ENCODE measurements around the gene TUBB8B.
"Not testable (repeated sequence)": the region's sequence is repeated elsewhere in the genome, so short reads cannot be mapped to it uniquely, and the experiment has no call there.

The TUBB8B gene

DNA sequence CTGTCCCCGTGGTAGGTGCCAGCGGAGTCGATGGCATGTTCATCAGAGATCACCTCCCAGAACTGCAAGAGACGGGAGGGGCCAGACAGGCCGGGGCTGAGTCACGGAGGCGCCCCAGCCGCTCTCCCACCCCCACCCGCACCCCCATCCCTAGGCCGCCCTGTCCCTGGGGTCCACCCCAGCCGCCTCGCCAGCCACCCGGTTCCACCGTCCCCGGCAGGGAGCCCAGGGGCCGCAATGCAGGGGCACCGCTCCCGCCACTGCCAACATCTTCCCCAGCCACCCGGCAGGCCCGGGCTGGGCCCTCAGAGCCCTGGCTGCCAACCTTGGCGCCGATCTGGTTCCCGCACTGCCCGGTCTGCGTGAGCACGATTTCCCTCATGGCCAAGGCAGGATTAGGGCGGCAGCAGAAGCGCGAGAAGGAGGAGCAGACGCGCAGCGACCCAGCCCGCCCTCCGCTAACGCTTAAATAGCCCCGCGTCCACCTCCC lies at the start of gene TUBB8B:
Gene TUBB8B (minus strand): TSS at position 440 of the 490 bp plus-strand sequence. CDS start 58 bp downstream, at position 382.
- DNase-seq = not testable (repeated sequence)

DNA sequence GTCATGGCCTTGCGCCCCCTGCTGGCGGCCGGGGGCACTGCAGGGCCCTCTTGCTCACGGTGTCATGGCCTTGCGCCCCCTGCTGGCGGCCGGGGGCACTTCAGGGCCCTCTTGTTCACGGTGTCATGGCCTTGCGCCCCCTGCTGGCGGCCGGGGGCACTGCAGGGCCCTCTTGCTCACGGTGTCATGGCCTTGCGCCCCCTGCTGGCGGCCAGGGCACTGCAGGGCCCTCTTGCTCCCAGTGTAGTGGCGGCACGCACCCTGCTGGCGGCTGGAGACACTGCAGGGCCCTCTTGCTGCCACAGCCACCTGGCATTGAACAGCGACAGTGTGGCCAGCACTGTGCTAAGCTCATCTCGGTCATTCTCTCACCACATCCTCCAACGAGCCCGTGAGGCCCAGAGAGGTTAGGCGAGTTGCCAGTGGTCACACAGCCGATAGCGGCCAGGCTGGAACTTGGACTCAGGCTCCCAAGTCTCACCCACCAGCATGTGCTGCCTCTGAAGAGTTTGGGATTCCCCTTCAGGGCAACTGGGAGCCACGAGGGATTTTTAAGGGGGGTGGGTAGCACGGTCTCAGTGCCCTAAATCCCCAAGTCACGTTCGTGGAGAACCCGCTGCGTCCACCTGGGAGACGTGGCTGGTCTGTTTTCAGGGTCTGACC lies 48.0 kb upstream of the TUBB8B start:
- DNase-seq = not testable (repeated sequence)

DNA sequence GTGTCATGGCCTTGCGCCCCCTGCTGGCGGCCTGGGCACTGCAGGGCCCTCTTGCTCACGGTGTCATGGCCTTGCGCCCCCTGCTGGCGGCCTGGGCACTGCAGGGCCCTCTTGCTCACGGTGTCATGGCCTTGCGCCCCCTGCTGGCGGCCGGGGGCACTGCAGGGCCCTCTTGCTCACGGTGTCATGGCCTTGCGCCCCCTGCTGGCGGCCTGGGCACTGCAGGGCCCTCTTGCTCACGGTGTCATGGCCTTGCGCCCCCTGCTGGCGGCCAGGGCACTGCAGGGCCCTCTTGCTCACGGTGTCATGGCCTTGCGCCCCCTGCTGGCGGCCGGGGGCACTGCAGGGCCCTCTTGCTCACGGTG lies 47.3 kb upstream of the TUBB8B start:
- not testable (repeated sequence) for DNase-seq

DNA sequence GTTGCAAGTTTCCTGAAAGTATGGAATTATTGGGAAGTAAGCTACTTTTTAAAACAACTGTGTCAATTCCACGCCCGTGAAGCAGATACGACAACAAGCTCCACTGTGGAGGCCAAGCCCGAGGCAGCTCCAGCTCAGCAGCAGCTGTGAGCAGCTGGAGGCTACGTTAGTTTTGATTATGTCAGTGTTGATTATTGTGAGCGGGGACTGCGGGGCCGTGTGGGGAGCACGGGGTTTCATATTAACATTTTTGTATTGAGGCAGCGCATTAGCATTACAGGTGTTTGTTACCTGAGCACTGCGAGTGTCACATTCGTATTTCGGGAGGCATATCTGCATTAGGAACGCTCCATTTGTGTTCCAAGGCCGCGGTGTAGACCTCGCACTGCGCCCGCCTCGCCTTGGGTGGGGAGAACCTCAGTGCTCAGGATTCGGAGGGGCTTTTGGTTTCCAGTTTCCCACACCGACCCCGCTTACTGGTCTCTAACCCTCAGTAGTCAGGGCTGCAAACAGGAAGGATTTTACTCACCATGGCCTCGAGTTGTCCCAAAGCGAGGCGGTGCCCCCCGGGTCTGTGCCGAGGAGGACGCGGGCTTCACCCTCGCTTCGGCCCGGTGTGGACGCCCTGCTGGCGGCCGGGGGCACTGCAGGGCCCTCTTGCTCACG lies 46.8 kb upstream of the TUBB8B start:
- DNase-seq = not testable (repeated sequence)

DNA sequence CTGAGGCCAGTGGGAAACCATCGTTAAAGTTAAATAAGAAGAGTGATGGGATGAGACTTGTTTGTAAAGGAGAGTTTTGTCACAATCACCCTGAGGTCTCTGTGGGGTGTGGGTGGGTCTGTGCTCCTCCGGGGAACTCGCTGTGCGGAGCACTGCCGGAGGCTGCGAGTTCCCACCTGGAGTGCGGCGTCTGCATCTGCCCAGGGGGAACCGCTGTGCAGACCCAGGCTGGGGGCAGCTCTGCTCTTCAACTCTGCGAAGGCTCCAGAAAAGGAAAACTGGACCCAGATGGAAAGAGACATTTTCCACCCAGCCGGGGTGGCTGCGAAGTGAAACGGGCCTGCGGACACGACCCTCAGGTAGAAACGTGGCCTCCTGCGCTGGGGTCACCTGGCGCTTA lies 46.2 kb upstream of the TUBB8B start:
- not testable (repeated sequence) for DNase-seq

DNA sequence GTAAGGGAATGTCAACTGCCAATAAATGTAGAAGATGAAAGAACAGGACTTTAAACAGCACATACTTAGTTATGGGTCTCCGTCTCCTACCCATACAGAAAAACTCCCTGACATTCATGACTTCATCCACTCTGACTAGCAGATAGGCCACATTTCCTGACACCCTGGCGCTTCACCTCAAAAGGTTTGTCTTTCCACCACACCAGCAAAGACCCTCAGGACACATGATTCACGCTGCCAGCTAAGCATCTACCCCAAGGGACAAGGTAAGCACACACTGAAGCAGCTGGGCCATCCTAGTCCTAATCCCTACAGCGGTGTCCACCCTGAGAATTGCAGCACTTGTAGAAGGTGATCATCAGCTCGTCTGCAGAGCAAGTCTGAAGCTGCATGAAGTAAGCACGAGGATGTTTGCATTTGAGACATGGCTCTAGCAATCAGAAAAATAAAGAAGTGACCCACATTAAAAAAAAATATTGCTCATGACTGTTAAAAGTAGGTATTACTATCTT lies 44.5 kb upstream of the TUBB8B start:
- DNase-seq = not testable (repeated sequence)

DNA sequence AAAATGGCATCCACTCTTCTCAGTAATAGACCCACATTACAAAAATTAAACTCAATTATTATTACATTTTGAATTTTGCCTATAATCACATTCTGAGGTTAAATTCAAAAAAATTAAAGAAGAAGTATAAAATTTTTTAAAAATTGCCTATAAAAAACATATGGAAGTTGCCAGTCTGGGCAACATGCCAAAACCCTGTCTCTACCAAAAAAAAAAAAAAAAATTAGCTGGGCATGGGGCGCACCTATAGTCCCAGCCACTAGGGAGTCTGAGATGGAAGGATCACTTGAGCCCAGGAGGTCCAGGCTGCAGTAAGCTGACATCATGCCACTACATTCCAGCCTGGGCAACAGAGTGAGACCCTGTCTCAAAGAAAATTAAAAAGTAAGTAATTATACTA lies 42.1 kb upstream of the TUBB8B start:
- not testable (repeated sequence) for DNase-seq

DNA sequence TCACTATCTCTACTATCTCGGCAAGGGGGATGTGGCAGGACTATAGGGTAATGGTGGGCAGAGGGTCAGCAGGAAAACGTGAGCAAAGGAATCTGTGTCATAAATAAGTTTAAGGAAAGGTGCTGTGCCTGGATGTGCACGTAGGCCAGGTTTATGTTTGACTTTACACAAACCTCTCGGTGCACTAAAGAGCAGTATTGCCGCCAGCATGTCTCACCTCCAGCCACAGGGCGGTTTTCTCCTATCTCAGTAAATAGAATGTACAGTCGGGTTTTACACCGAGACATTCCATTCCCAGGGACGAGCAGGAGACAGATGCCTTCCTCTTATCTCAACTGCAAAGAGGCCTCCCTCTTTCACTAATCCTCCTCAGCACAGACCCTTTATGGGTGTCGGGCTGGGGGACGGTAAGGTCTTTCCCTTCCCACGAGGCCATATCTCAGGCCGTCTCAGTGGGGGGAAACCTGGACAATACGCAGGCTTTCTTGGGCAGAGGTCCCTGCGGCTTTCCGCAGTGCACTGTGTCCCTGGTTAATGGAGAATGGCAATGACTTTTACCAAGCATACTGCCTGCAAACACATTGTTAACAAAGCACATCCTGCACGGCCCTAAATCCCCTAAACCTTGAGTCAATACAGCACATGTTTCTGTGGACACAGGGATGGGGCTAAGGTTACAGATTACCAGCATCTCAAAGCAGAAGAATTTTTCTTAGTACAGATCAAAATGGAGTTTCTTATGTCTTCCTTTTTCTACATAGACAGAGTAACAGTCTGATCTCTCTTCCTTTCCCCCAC lies 41.2 kb upstream of the TUBB8B start:
- DNase-seq = not testable (repeated sequence)

DNA sequence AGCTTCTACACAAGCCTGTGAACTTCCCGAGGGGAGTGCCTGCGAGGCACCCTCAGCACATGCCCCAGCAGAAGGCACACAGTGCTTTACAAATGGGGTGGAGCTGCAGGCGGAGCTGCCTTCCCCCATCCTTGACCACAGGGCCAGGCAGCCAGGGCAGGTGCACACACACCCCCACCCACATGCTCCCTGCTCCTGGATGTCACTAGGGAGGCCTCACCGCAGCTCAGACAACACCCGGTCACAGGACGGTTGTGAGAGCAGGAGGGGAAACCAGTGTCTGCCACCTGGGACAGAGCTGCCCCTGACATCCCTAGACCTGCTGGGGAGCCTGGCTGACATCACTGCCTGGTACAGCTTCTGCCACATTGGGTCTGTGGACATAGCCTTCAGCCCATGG lies 39.7 kb upstream of the TUBB8B start:
- DNase-seq = not testable (repeated sequence)

DNA sequence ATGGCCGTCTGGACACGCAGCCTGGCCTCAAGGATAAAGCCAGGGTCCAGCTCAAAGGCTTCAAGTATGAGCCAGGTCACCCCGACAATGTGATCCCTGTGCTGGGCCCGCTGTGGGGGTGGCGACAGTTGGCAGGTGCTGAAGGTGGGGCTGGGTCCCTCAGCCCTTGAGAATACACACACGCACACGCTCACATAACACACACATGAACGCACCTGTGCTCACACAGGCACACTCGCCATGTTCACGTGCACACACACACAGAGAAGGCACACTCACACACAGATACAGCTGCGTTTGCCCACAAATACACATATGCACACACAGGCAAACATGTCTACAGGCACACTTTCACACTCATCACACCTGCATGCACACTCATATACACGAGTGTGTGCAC lies 35.4 kb upstream of the TUBB8B start:
- DNase-seq = not testable (repeated sequence)

DNA sequence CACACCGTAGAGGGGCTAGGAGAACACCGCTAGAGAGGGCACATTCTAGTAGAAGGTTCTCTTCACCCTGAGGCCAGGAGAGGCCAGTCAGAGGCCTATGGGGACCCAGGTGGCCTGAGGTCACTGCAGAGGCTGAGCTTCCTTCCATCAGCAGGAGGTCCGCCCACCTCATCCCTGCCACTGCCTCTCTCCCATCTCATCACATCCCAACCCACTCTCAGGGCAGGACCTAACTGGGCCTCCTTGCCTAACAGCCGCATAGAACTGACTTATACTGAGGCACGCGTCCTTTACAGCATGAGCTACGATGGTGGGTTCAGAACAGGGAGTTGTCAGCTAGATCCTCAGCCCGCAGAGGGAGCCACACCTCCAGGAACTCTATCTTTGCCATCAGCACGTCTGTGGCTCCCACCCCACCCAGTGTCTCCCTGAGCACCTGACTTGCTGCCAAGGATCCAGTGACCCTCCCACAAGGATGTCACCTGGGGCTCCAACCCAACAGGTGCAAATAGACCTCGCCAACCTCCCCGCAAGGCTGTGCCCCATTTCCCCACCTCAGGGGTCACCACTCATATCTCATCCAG lies 33.3 kb upstream of the TUBB8B start:
- not testable (repeated sequence) for DNase-seq

DNA sequence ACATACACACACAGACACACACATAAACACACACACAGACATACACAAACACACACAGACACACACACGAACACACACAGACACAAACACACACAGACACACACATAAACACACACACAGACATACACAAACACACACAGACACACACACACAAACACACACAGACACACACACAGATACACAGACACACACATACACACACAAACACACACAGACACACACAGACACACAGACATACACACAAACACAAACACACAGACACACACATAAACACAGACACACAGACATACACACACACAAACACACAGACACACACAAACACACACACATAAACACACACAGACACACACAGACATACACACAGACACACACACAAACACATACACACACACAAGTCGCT lies 31.5 kb upstream of the TUBB8B start:
- DNase-seq = not testable (repeated sequence)

DNA sequence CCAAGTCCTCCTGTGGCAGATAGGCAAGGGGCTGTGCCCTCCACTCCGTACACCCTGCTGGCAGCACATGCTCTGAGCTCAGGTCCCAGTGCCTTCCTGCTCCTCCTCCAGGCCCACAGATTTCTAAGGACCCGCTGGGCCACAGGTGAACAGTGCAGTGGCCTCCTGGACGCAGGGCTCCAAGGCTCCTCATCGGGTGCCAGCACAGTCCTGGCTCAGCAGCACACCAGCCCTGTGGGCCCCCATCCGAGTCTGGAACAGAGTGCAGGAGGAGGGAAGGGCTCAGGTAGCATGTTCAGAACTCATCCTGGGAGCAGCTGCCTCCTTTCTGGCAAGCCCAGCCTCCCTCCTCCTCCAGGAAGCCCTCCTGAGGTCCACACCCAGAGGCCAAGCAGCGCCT lies 30.8 kb upstream of the TUBB8B start:
- DNase-seq = not testable (repeated sequence)

DNA sequence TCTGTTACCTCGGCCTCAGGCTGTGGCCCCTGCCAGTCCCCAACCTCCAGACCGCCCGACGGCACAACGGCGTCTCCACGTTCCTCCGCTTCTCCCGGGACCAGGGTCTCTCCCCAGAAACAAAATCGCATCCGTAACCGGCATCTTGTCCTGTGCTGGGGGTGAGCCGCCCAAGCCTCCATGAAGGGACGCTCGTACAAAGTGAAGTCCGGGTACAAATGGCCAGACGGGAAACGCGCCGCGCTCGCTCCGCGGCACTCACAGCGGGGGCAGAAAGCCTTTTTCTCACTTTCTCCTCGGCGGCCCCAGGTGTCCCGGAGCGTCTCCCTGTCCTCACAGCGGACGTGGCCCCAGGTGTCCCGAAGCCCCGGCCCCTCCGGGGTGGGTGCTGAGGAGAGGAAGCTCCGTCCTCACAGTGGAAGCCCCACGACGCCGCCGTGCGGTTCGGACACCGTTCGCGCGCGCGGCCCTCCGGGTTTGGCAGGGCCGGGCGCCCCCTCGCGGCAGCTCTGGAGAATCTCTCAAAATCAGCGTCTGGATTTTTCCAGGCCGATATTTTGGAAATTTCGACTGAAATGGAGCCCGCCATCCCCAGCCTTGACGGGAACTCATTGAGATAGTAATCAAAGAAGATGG lies 26.2 kb upstream of the TUBB8B start:
- not testable (repeated sequence) for DNase-seq

DNA sequence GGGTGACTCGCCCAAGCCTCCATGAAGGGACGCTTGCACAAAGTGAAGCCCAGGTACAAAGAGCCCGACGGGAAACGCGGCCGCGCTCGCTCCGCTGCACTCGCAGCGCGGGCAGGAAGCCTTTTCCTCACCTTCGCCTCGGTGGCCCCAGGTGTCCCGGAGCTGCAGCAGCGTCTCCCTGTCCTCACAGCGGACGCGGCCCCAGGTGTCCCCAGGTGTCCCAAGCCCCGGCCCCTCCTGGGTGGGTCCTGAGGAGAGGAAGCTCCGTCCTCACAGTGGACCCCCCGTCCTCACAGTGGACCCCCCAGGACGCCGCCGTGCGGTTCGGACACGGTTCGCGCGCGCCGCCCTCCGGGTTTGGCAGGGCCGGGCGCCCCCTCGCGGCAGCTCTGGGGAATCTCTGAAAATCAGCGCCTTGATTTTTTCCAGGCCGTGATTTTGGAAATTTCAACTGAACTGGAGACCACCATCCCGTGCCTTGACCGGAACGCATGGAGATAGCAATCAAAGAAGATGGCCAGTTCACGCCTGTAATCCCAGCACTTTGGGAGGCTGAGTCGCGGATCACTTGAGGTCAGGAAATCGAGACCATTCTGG lies 23.9 kb upstream of the TUBB8B start:
- not testable (repeated sequence) for DNase-seq

DNA sequence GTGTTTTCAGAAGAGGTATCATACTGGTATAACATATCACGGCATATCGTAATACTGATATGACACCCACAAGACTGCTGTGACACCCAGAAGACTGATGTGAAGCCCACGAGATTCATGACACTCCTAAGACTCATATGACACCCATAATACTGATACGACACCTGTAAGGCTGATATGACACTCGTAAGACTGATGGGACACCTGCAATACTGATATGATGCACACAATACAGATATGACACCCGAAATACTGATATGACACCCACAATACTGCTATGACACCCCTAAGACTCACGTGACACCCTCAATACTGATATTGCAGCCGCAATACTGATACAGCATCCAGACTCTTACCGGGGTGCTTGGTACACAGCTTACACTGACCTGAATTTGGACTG lies 18.3 kb upstream of the TUBB8B start:
- not testable (repeated sequence) for DNase-seq

DNA sequence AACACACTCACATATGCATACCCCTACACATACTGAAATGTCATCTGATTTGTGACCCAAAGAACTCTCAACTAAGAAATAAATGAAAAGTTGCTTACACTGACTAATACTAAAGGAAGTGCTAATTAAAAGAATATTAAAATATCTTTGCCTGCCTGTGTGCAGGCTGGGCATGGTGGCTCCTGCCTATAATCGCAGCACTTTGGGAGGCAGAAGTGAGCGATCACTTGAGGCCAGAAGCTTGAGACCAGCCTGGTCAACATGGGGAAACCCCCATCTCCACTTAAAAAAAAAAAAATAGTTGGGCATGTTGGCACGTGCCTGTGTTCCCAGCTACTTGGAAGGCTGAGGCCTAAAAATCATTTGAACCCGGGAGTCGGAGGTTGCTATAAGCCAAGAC lies 14.9 kb upstream of the TUBB8B start:
- not testable (repeated sequence) for DNase-seq

DNA sequence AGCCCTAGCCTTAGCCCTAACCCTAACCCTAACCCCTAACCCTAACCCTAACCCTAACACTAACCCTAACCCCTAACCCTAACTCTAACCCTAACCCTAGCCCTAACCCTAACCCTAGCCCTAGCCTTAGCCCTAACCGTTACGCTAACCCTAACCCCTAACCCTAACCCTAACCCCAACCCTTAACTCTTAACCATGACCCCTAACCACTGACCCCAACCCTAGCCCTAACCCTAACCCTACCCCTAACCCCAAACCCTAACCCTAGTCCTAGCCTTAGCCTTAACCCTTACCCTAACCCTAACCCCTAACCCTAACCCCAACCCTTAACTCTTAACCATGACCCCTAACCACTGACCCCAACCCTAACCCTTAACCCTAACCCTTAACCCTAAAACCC lies 14.2 kb upstream of the TUBB8B start:
- DNase-seq = not testable (repeated sequence)

DNA sequence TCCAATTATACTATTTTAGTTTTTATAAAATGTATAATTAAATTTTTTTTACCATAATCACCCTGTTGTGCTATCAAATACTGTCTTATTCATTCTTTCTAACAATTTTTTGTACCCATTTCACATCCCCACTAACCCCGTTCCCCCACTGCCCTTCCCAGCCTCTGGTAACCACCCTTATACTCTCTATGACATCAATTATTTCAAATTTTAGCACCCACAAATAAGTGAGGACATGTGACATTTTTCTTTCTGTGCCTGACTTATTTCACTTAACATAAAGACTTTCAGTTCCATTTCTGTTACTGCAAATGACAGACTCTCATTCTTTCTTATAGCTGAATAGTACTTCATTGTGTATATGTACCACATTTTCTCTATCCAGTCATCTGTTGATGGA lies 5.0 kb upstream of the TUBB8B start:
- DNase-seq = not testable (repeated sequence)

DNA sequence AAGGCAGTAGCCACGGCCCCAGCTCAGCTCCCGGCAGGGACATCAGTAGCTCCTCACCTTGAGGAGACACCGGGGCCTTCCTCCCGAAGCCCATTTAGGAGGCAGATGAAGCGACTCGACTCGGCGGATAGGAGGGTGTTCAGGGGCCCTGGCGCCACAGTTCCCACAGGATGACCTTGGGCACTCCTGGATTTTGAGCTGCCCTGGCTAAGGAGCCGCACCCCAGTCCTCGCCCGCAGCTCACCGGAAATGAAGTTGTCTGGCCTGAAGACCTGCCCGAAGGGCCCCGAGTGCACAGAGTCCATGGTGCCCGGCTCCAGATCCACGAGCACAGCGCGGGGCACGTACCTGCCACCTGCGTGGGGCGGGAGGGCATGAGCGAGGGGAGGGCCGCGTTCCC lies 719 bp downstream of the TUBB8B start:
- not testable (repeated sequence) for DNase-seq

DNA sequence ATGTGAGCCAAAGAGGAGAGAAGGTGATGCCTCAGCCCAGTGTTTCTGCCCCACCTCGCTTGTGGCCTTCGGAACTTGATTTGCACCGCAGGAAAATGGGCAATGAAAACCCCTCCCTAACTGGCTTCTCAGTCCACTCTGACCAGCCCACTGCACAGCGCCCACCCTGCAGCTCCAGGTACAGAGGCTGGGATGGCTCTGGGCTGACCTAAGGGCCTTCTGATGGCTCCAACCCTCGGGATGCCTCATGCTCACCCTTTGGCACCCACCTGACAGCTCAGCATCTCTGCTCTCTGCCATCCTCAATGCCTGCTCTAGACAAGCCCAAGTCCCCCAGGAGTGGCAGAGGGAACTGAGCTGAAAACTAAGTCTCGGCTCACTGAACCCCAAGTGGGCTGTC lies 36.2 kb downstream of the TUBB8B start:
- DNase-seq = not testable (repeated sequence)

DNA sequence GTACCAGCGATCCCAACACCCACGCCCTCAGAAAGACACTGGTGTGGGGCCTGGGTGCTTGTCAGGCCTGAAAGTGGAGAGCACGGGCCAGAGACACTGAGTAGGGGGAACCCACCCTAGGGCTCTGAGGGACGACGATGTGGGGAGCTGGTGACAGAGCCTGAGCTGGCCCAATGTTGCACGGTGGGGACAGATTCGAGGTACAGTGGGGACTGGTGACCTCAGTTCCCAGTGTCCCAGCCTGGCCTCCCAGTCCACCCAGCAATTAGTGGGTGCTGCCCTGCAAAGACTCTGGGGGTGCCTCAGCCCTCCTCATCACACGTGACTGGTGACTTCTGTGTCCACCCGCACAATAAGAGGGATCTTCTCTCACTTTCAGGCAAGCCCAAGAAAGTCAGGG lies 36.6 kb downstream of the TUBB8B start:
- DNase-seq = not testable (repeated sequence)
